H1 (cell line): ENCODE measurements around the gene GBX1. TPM values are rescaled to one million over a fixed set of nuclear protein-coding genes. Genes with fewer than 3 reads are reported as not detected.

Experiments
- CTCF ChIA-PET: fragments of 300-600 bp; sonication (Branson Sonifier 250); formaldehyde crosslinking; loops from one replicate; lab custom pipeline; 2021; ENCODE audit not compliant: partially characterized antibody; lab: Charles Lee
- POLR2A ChIA-PET: fragments of 300-600 bp; sonication (Branson Sonifier 250); formaldehyde crosslinking; loops from one replicate; lab custom pipeline; 2021; ENCODE audit warnings: inconsistent platforms; ENCODE audit not compliant: partially characterized antibody; lab: Charles Lee
- DNase-seq, 2 experiments: peaks; one replicate each; pipeline versions ENCODE4 v3.0.0 to v3.0.0-alpha.2; 2010 to 2022; ENCODE audit warnings: low spot score in 2 of 2, low read depth in 1 of 2, mixed read lengths in 1 of 2
- FAIRE-seq: peaks from 2 replicates; lab custom pipeline; 2011; peaks lifted over from hg19 to GRCh38; lab: Jason Lieb, UNC
- H2AFZ ChIP-seq: 2 replicates; pipeline ENCODE4 v1.8.1; 2012; ENCODE audit warnings: low read length, inconsistent platforms
- H2AK5ac ChIP-seq: 2 replicates; pipeline ENCODE4 v1.6.1; 2013; ENCODE audit warnings: low read depth, low read length
- H2BK120ac ChIP-seq: replicated peaks from 2 replicates; pipeline ENCODE3; 2013; ENCODE audit warnings: low read depth, low read length, inconsistent platforms
- H2BK12ac ChIP-seq: 2 replicates; pipeline ENCODE4 v1.6.1; 2013; ENCODE audit warnings: low read depth, low read length
- H2BK15ac ChIP-seq: 2 replicates; pipeline ENCODE4 v1.6.1; 2013; ENCODE audit warnings: low read length
- H2BK20ac ChIP-seq: 2 replicates; pipeline ENCODE4 v1.6.1; 2013; ENCODE audit warnings: low read length
- H2BK5ac ChIP-seq: 2 replicates; pipeline ENCODE4 v1.6.1; 2013; ENCODE audit warnings: low read depth, low read length
- H3K14ac ChIP-seq: 2 replicates; pipeline ENCODE4 v1.6.1; 2013; ENCODE audit warnings: inconsistent platforms; ENCODE audit not compliant: insufficient read length
- H3K18ac ChIP-seq: 2 replicates; pipeline ENCODE4 v1.6.1; 2013; ENCODE audit warnings: low read length; ENCODE audit errors: extremely low read depth
- H3K23ac ChIP-seq: 2 replicates; pipeline ENCODE4 v1.6.1; 2013; ENCODE audit warnings: inconsistent platforms; ENCODE audit not compliant: insufficient read length
- H3K23me2 ChIP-seq: 2 replicates; pipeline ENCODE4 v1.6.1; 2013; ENCODE audit warnings: low read depth, low read length
- H3K27ac ChIP-seq: 2 replicates; pipeline ENCODE4 v1.6.1; 2011; ENCODE audit warnings: low read depth, low read length, inconsistent platforms
- H3K27me3 ChIP-seq, 4 experiments: replicated peaks in 1 of 4; 1 replicate in 1 of 4; 2 replicates in 3 of 4; pipeline versions ENCODE4 v1.6.1 to v1.8.1; 2011 to 2013; ENCODE audit warnings: low read length in 3 of 4, mild to moderate bottlenecking in 3 of 4, inconsistent platforms in 2 of 4, mixed read lengths in 2 of 4, moderate library complexity in 1 of 4; ENCODE audit not compliant: control insufficient read depth in 3 of 4, insufficient read depth in 3 of 4; ENCODE audit errors: extremely low read depth in 1 of 4
- H3K36me3 ChIP-seq, 4 experiments: 2 replicates each; pipeline versions ENCODE4 v1.6.1 to v1.8.1; 2011 to 2013; ENCODE audit warnings: mild to moderate bottlenecking in 4 of 4, low read length in 3 of 4, moderate library complexity in 2 of 4, control low read depth in 1 of 4, inconsistent platforms in 1 of 4; ENCODE audit not compliant: insufficient read depth in 4 of 4, control insufficient read depth in 2 of 4
- H3K4ac ChIP-seq: replicated peaks from 2 replicates; pipeline ENCODE3; 2013; ENCODE audit warnings: low read length, low read depth, mixed read lengths, inconsistent platforms; ENCODE audit not compliant: insufficient read length
- H3K4me1 ChIP-seq, 4 experiments: replicated peaks in 1 of 4; 1 replicate in 1 of 4; 2 replicates in 3 of 4; pipeline versions ENCODE4 v1.6.1 to v1.8.1; 2011 to 2013; ENCODE audit warnings: low read length in 3 of 4, inconsistent platforms in 2 of 4, mixed read lengths in 1 of 4; ENCODE audit not compliant: insufficient read depth in 4 of 4, control insufficient read depth in 3 of 4
- H3K4me2 ChIP-seq, 2 experiments: 2 replicates each; pipeline versions ENCODE4 v1.6.1 to v1.8.1; 2011 to 2013; ENCODE audit warnings: low read depth in 2 of 2, low read length in 2 of 2, control low read depth in 1 of 2, inconsistent platforms in 1 of 2, mild to moderate bottlenecking in 1 of 2; ENCODE audit not compliant: insufficient read depth in 1 of 2
- H3K4me3 ChIP-seq, 4 experiments: fragments of 200-600, 300-600 bp in 1 of 4; sonication (generic), shearing (Covaris generic), sonication (Bioruptor Twin) in 1 of 4; 2 replicates each; pipeline versions ENCODE4 v1.5.1 to v1.8.1; 2011 to 2016; ENCODE audit warnings: low read length in 4 of 4, low read depth in 3 of 4, control low read depth in 2 of 4, inconsistent platforms in 2 of 4, mild to moderate bottlenecking in 2 of 4, mixed read lengths in 1 of 4, moderate library complexity in 1 of 4; ENCODE audit not compliant: insufficient read depth in 2 of 4; ENCODE audit errors: extremely low read depth in 1 of 4
- H3K56ac ChIP-seq: replicated peaks from 2 replicates; pipeline ENCODE3; 2013; ENCODE audit warnings: low read depth, mild to moderate bottlenecking, mixed read lengths, low read length, inconsistent platforms; ENCODE audit not compliant: insufficient read length
- H3K79me1 ChIP-seq: 2 replicates; pipeline ENCODE4 v1.6.1; 2013; ENCODE audit warnings: low read depth, low read length, control low read depth
- H3K79me2 ChIP-seq, 2 experiments: 2 replicates each; pipeline versions ENCODE4 v1.6.1 to v1.8.1; 2012 to 2013; ENCODE audit warnings: low read length in 2 of 2, mild to moderate bottlenecking in 2 of 2, inconsistent platforms in 1 of 2; ENCODE audit not compliant: insufficient read depth in 2 of 2, control insufficient read depth in 1 of 2
- H3K9ac ChIP-seq, 4 experiments: replicated peaks in 1 of 4; 1 replicate in 1 of 4; 2 replicates in 3 of 4; pipeline versions ENCODE4 v1.6.1 to v1.8.1; 2011 to 2013; ENCODE audit warnings: low read depth in 3 of 4, low read length in 3 of 4, control low read depth in 2 of 4, mild to moderate bottlenecking in 2 of 4, moderate library complexity in 2 of 4, inconsistent platforms in 1 of 4; ENCODE audit errors: extremely low read depth in 1 of 4
- H3K9me3 ChIP-seq, 2 experiments: 2 replicates each; pipeline versions ENCODE4 v1.6.1 to v1.8.1; 2012 to 2013; ENCODE audit warnings: mild to moderate bottlenecking in 2 of 2, moderate library complexity in 2 of 2, control low read depth in 1 of 2, inconsistent platforms in 1 of 2, low read depth in 1 of 2, low read length in 1 of 2, mixed read lengths in 1 of 2; ENCODE audit not compliant: insufficient read depth in 2 of 2
- H4K20me1 ChIP-seq, 2 experiments: replicated peaks in 1 of 2; 2 replicates each; pipeline versions ENCODE3 to v1.8.1; 2011 to 2013; ENCODE audit warnings: inconsistent platforms in 2 of 2, low read length in 2 of 2, mild to moderate bottlenecking in 1 of 2; ENCODE audit not compliant: insufficient read depth in 2 of 2, control insufficient read depth in 1 of 2
- H4K5ac ChIP-seq: 2 replicates; pipeline ENCODE4 v1.6.1; 2013; ENCODE audit warnings: low read length, low read depth, mixed read lengths, inconsistent platforms; ENCODE audit not compliant: insufficient read length
- H4K8ac ChIP-seq: 2 replicates; pipeline ENCODE4 v1.8.0; 2013; ENCODE audit warnings: mild to moderate bottlenecking, moderate library complexity, low read length, inconsistent platforms; ENCODE audit not compliant: insufficient read depth; ENCODE audit errors: extremely low read depth
- H4K91ac ChIP-seq: replicated peaks from 2 replicates; pipeline ENCODE3; 2013; ENCODE audit warnings: low read length, mixed read lengths, inconsistent platforms; ENCODE audit not compliant: insufficient read length
- HDAC2 ChIP-seq, 2 experiments: fragments of 300-600 bp in 1 of 2; sonication (generic) in 1 of 2; IDR thresholded peaks; 2 replicates each; pipeline ENCODE4 v1.6.1; 2011 to 2012; ENCODE audit warnings: low read depth in 2 of 2, low read length in 2 of 2, mild to moderate bottlenecking in 2 of 2, moderate library complexity in 2 of 2, borderline replicate concordance in 1 of 2, inconsistent platforms in 1 of 2
- WGBS, 2 experiments: shearing (Covaris generic) in 1 of 2; methylation state at CpG; one replicate each; pipeline versions ENCODE4 v1.1.6 to v1.1.7; 2013 to 2015; ENCODE audit warnings: low lambda C conversion rate in 2 of 2, mixed read lengths in 2 of 2, inconsistent platforms in 1 of 2, low coverage in 1 of 2, missing lambda C conversion rate in 1 of 2; ENCODE audit not compliant: insufficient replicate concordance in 2 of 2, insufficient coverage in 1 of 2, insufficient read length in 1 of 2; ENCODE audit errors: extremely low coverage in 1 of 2, missing lambda C conversion rate in 1 of 2; 5-methylcytosine and 5-hydroxymethylcytosine counted together
- polyA plus RNA-seq, 7 experiments: library from polyadenylated mRNA; depleted of rRNA in 3 of 7; stranded (reverse) in 5 of 7; unstranded in 2 of 7; fragments of >200 nt in 5 of 7; fragments of 200-250 nt in 2 of 7; gene quantifications; 1 replicate in 5 of 7; 2 replicates in 1 of 7; 4 replicates in 1 of 7; pipeline versions ENCODE4 v1.2.1 to v1.2.3, GENCODE V29; 2011 to 2013; ENCODE audit warnings: missing spikeins in 2 of 7, mixed read lengths in 2 of 7
- total RNA-seq: library from RNA; stranded (reverse); fragmentation: NEBNext Ultra II Directional; extraction: Animal tissue kit (Norgen Biotek cat#: 25700); gene quantifications from 2 replicates; pipeline ENCODE4 v1.2.1, GENCODE V29; 2021

The GBX1 gene
- total and polyA plus RNA-seq, 2 of the 8 experiments (the other 6 are each of a cell fraction or from before 2014, with no cell fraction given): not detected

DNA sequence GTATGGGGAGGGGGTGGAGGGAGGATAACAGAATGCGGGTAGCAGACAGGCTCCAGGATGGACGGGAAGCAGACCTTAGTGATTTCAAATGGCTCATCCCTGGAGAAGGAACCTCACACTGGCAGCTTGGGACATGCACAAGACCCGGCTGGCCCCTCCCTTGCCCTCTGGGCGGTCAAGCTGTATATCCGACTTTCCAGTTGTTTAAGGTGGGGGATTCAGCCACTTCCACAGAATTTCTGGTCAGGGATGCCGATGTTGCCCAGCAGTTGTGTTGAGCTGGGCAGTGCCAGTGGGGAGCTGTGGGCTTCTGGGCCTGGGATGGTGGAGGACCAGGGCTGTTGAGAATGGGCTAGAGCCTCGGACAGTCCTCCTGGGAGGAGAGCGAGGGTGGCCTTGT is 38.8 kb downstream of the GBX1 start:
- H3K4ac ChIP-seq: no peak overlapping the region
- no peak overlapping the region for H3K27ac ChIP-seq
- no peak overlapping the region for H3K56ac ChIP-seq
- DNase-seq: no peak
- no peak overlapping the region for H3K23ac ChIP-seq
- H2BK5ac ChIP-seq: no peak overlapping the region
- 73% methylated on average over 6 of the region's 8 CpGs; no CpG with 5 or more reads in 1 of the 2 experiments for WGBS, 2 experiments
- peaks cover 0 to 18% (median 7%) of the 10 kb centered on the region in 4 experiments; a peak in 6 of 7 replicates for H3K4me1 ChIP-seq
- H3K23me2 ChIP-seq: peaks cover 5% of the 10 kb centered on the region; the same call in 1 of the 2 replicates
- H3K9me3 ChIP-seq: no peaks in the 10 kb centered on the region
- H3K14ac ChIP-seq: no peak overlapping the region
- no peak overlapping the region for H3K4me3 ChIP-seq
- H3K9ac ChIP-seq: no peak overlapping the region
- no peak overlapping the region for H2BK12ac ChIP-seq
- H3K4me2 ChIP-seq: no peak overlapping the region
- no peak overlapping the region for H4K91ac ChIP-seq
- H3K79me1 ChIP-seq: no peaks in the 10 kb centered on the region
- H2BK20ac ChIP-seq: no peak overlapping the region
- no peak overlapping the region for H4K5ac ChIP-seq
- peaks cover 0 to 13% (median 4%) of the 10 kb centered on the region in 4 experiments; a peak in 5 of 7 replicates for H3K27me3 ChIP-seq
- peaks cover 8 to 26% of the 10 kb centered on the region in 2 experiments for H4K20me1 ChIP-seq
- H3K18ac ChIP-seq: no peak overlapping the region
- H3K36me3 ChIP-seq: peaks cover 0 to 4% (median 0%) of the 10 kb centered on the region in 4 experiments; a peak in 2 of 8 replicates
- H2AFZ ChIP-seq: no peak overlapping the region
- H2AK5ac ChIP-seq: no peak overlapping the region
- H3K79me2 ChIP-seq: no peaks in the 10 kb centered on the region
- H4K8ac ChIP-seq: no peak overlapping the region
- no peak overlapping the region for H2BK120ac ChIP-seq
- CTCF ChIA-PET: interaction anchor here (0.6 to 11.7 kb wide), 9 partner anchors 14 to 332 kb away, joined by 3 to 197 read pairs (median 4); no protein-coding TSS in a partner anchor
- FAIRE-seq: no peak
- no peak overlapping the region for H2BK15ac ChIP-seq
- POLR2A ChIA-PET: interaction anchor here (1.1 to 1.2 kb wide), 2 partner anchors 28 to 90 kb away, joined by 3 to 4 read pairs; no protein-coding TSS in a partner anchor
- no peak for TF ChIP-seq HDAC2 (IDR thresholded peaks at IDR 0.05; ENCODE audit: borderline replicate concordance in 1 of 2, low read depth in 2 of 2, low read length in 2 of 2)
